Muscle layer of colon (tissue), 2 donors: Measurements from ENCODE around the gene CFH.

ENCODE experiments used
- H3K27ac ChIP-seq: one replicate; pipeline ENCODE4 v1.7.0; 2013; ENCODE audit warnings: low read depth, mild to moderate bottlenecking, low read length, moderate library complexity
- H3K27me3 ChIP-seq, 2 donors: one replicate each; pipeline ENCODE4 v1.7.0; 2013; ENCODE audit warnings: low read length in 2 of 2, mild to moderate bottlenecking in 2 of 2; ENCODE audit not compliant: insufficient read depth in 2 of 2, control insufficient read depth in 1 of 2
- H3K36me3 ChIP-seq: one replicate; pipeline ENCODE4 v1.7.0; 2013; ENCODE audit warnings: mild to moderate bottlenecking, low read length; ENCODE audit not compliant: insufficient read depth
- H3K4me1 ChIP-seq: one replicate; pipeline ENCODE4 v1.7.0; 2013; ENCODE audit warnings: mild to moderate bottlenecking, low read length; ENCODE audit not compliant: insufficient read depth
- H3K4me3 ChIP-seq, 2 donors: one replicate each; pipeline ENCODE4 v1.7.0; 2013; ENCODE audit warnings: low read length in 2 of 2, low read depth in 1 of 2, mild to moderate bottlenecking in 1 of 2, moderate library complexity in 1 of 2
- H3K9ac ChIP-seq: one replicate; pipeline ENCODE4 v1.7.0; 2013; ENCODE audit warnings: low read length
- H3K9me3 ChIP-seq: one replicate; pipeline ENCODE4 v1.7.0; 2013; ENCODE audit warnings: mild to moderate bottlenecking, low read length
- donor health status: abdominal sarcoma.
- donor health status: Adenocarcinoma of cecum.

Gene CFH

DNA sequence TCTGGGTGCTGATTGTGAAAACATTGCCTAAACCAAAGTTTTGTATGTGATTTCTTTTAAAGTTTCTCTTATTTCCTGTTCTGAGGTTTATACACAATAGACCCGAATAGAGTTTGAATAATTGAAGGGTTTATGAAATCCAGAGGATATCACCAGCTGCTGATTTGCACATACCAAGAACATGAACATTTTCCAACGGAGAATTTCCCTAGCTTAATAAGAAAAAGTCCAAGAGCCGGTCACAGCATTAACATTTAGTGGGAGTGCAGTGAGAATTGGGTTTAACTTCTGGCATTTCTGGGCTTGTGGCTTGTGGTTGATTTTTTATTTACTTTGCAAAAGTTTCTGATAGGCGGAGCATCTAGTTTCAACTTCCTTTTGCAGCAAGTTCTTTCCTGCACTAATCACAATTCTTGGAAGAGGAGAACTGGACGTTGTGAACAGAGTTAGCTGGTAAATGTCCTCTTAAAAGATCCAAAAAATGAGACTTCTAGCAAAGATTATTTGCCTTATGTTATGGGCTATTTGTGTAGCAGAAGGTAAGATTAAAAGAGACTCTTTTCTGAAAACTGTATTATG is at the start of gene CFH:
TSS of gene CFH (plus strand) at position 407 of the 579 bp plus-strand sequence. CDS start at position 482, 75 bp downstream.
- Histone ChIP-seq H3K9me3 (no peaks in the 10 kb centered on the region), H3K9ac (no peak within 1 kb of the TSS), H3K27me3 (no peaks in the 10 kb centered on the region), H3K27ac (no peak within 1 kb of the TSS), H3K4me3 (peak within 1 kb of the TSS in 1 of 2 donors; percentile 22), H3K36me3 (no peaks in the 10 kb centered on the region), H3K4me1 (no peaks in the 10 kb centered on the region)

DNA sequence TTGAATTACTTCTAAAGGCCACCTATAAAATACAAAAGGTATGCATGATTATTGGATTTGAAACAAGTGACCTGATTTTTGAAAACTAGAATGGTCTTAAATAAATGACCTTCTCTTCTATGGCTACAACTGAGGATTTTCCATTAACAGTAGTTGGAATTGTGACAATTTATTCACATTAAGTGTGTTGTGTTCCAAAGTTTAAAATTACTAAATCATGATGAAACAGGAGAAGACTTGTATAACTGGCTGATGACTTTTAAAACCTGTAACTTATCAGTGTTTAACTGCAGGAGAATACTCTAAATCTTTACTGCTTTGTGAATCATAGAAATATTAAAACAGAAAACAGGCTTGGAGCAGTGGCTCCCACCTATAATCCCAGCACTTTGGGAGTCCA is 48.2 kb upstream of the CFH start:
- Histone ChIP-seq H3K4me3 (no peak overlapping the region), H3K36me3 (no peaks in the 10 kb centered on the region), H3K27ac (no peak overlapping the region), H3K4me1 (peaks cover 5% of the 10 kb centered on the region), H3K9ac (no peak overlapping the region), H3K9me3 (no peaks in the 10 kb centered on the region), H3K27me3 (no peaks in the 10 kb centered on the region)

DNA sequence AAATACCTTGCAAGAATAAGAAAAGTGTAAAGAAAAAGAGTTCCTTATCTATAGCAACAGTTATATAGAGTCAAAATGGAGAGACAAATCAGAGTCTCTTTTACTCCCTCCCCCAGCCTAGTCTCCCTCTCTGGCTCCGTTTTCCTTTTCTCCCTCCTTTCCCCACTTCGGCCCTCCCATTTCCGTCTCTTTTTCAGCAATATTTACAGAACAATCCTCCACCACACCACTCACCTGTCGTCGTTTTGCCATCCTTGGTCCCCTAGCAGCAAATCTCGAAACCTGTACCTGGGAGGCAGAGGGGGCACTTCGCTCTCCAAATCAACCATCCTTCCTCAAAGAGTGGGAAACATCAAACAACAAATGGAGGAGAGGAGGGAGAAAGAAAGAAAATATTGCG is 43.9 kb upstream of the CFH start:
- Histone ChIP-seq H3K4me1 (peaks cover 5% of the 10 kb centered on the region), H3K9me3 (no peaks in the 10 kb centered on the region), H3K27ac (no peak overlapping the region), H3K36me3 (no peaks in the 10 kb centered on the region), H3K4me3 (peak overlapping the region; percentile 49 to 75), H3K9ac (peak overlapping the region; percentile 38), H3K27me3 (no peaks in the 10 kb centered on the region)

DNA sequence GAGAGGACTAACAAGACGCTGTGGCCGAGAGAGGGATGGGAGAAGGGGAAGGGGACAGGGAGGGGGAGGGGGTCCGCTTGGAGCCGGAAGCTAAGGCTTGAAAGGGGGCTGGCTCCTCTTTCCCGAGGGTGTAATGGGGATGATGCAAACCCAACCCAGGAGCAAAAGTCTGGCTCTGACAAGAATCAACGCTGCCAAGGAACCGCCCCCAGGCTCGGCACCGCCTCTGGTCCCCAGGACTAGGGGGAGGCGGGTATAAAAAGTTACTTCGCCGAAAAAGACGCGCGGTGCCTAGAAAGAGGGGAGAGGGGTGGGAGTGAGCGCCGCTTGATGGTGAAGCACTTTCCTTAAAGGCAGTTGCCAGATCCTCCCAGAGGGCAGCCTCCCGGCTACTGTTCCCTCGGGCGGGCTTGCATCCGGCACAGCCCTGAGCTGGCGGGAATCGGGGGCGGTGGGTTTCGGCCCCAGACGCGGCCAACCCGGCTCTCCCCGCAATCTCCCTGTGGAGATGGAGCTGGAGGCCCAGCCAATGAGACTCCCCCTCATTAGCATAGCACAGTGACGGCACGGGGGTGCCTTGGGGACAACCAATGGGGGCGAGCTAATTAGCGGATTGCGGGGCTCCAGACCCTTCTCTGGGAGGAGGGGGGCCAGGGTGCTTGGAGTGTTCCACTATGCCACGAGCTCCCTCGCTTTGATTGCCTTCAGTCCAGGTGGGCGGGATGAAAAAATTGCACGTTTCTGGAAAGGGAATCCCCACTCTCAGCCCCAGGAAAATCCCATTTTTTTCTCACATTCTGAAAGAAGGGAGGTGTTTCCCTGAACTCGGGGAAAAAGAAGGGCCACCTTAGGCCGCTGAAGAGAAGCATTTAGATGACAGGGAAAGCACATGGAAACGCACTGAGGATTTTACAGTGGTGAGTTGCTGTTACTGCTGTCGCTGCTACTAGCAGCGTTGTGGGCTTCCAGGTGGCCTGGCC is 43.2 kb upstream of the CFH start, which contains the start of gene KCNT2:
TSS of gene KCNT2 (minus strand) at position 51 of the 980 bp plus-strand sequence. CDS start 131 bp downstream, outside the sequence.
- Histone ChIP-seq H3K9me3 (no peaks in the 10 kb centered on the region), H3K27ac (peak within 1 kb of the TSS; percentile 35), H3K9ac (peak within 1 kb of the TSS; percentile 38), H3K27me3 (no peaks in the 10 kb centered on the region), H3K36me3 (no peaks in the 10 kb centered on the region), H3K4me1 (peaks cover 5% of the 10 kb centered on the region), H3K4me3 (peak within 1 kb of the TSS; percentile 49 to 75)

DNA sequence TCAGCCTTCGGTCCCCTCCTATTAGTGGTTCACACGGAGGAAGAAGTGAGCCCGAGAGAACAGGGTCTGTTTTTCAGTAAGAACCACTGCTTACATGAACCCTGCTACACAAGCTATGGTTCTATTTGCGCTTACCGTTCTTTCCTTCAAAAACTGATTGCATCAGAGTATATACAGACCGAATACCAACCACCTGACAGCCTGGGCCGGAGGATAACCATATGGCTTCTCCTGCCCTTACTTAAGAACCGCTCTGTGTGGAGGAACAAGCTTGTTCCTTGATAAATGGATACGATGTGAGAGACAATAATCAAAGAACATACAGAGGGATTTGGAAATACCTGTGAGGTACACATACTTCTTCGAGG is 42.5 kb upstream of the CFH start:
- Histone ChIP-seq H3K27ac (peak overlapping the region; percentile 17), H3K36me3 (no peaks in the 10 kb centered on the region), H3K27me3 (no peaks in the 10 kb centered on the region), H3K9ac (no peak overlapping the region), H3K4me1 (peaks cover 5% of the 10 kb centered on the region), H3K9me3 (no peaks in the 10 kb centered on the region), H3K4me3 (peak overlapping the region in 1 of 2 donors; percentile 75)

DNA sequence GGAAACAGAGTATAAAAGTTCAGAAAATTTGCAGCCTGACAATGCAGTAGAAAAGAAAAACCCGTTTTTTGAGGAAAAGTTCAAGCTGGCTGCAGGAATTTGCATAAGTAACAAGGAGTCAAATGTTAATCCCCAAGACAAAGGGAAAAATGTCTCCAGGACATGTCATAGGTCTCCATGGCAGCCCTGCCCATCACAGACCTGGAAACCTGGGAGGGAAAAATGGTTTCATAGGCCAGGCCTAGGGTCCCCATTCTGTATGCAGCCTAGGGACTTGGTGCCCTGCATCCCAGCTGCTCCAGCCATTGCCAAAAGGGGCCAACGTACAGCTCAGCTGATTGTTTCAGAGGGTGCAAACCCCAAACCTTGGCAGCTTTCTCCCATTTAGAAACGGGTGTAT is 40.0 kb upstream of the CFH start:
- Histone ChIP-seq H3K4me1 (peaks cover 5% of the 10 kb centered on the region), H3K27me3 (no peaks in the 10 kb centered on the region), H3K9me3 (no peaks in the 10 kb centered on the region), H3K9ac (no peak overlapping the region), H3K36me3 (no peaks in the 10 kb centered on the region), H3K4me3 (no peak overlapping the region), H3K27ac (no peak overlapping the region)

DNA sequence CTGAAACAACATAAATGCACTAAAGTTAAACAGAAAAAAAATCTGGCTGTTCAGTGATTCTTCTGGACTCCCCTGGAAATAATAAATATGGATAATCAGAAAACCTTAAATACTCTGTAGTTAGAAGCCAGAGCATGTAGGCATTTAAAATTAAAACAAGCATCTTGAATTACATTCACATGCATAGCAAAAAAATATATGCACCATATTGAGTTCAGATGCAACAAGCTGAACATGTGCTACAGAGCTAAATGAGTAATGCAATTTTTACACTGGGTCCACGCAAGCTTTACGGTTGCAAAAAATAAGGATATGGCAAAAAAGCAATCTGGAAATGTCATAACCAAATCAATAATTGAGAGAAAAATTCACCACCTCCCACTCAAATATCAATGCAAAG is 32.1 kb upstream of the CFH start:
- Histone ChIP-seq H3K4me1 (no peaks in the 10 kb centered on the region), H3K36me3 (no peaks in the 10 kb centered on the region), H3K27ac (no peak overlapping the region), H3K4me3 (no peak overlapping the region), H3K9ac (no peak overlapping the region), H3K27me3 (no peaks in the 10 kb centered on the region), H3K9me3 (no peaks in the 10 kb centered on the region)

DNA sequence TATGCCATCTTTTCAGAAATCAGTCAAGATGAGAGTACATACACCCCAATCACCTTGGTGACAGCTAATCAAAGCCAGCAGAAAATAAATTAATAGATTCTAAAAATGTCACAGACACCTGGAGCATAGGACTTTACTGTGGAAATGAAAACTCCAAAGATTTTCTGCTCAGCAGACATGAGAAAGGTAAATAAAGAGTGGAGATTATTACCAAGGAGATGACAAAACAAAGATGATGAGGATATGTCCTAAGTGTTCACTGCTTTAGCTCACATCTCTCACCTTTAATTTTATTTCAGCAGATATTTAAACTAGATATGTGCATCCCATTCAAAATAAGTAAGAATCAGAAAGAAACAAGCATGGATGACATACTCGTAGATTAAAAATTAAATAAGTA is 28.8 kb upstream of the CFH start:
- Histone ChIP-seq H3K27ac (no peak overlapping the region), H3K36me3 (no peaks in the 10 kb centered on the region), H3K9me3 (no peaks in the 10 kb centered on the region), H3K9ac (no peak overlapping the region), H3K4me1 (no peaks in the 10 kb centered on the region), H3K27me3 (no peaks in the 10 kb centered on the region), H3K4me3 (no peak overlapping the region)

DNA sequence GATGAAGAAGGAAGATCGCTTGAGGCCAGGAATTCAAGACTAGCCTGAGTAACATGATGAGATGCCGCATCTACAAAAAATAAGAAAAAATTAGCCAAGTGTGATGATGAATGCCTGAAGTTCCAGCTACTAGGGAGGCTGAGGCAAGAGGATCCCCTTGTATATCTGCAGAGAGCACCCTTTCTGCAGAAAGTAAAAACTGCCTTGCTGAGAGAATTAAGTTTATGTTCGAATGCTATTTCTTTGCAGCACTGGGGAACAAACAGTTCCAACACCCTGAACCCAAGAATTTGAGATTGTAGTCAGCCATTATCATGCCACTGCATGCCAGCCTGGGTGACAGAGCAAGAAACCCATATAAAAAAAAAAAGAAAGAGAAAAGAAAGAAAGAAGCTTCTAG is 23.0 kb upstream of the CFH start:
- H3K27ac ChIP-seq: no peak overlapping the region
- no peak overlapping the region for H3K9ac ChIP-seq
- no peak overlapping the region for H3K4me3 ChIP-seq
- H3K27me3 ChIP-seq: no peaks in the 10 kb centered on the region
- H3K4me1 ChIP-seq: no peaks in the 10 kb centered on the region
- H3K9me3 ChIP-seq: no peaks in the 10 kb centered on the region
- H3K36me3 ChIP-seq: no peaks in the 10 kb centered on the region

DNA sequence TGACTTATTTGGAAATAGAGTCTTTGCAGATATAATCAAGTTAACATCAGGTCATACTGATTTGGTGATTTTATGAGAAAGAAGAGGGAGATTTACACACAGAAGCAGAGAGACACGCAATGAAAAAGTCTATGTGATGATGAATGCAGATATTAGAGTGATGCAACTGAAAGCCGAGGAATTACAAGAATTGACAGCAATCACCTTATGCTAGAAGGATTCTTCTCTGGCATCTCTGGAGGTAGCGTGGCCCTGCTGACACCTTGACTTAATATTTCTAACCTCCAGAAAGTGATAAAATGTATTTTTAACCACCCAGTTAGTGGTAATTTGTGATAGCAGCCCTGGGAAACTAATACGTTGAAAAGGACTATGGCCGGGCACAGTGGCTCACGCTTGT is 14.2 kb upstream of the CFH start:
- H3K9ac ChIP-seq: no peak overlapping the region
- H3K36me3 ChIP-seq: no peaks in the 10 kb centered on the region
- H3K4me1 ChIP-seq: no peaks in the 10 kb centered on the region
- no peaks in the 10 kb centered on the region for H3K9me3 ChIP-seq
- H3K27me3 ChIP-seq: no peaks in the 10 kb centered on the region
- H3K27ac ChIP-seq: no peak overlapping the region
- H3K4me3 ChIP-seq: no peak overlapping the region

DNA sequence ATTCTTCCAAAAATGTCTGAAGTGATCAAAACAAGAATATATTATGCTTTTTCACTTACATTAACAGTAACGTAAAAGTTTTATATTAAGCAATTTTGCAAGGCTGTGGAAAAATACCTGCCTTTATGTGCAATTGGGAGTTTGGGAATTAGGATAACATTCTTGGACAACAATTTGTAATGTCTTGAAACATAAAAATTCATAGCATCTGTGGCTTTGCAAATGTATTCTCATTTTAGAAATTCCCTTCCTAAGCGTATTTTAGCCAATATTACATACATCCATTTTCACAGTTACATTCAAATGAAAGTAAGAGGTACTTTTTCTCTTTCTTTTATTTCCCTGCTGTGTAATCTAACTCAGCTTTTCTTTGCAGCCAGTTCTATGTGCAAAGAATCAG is 13.4 kb upstream of the CFH start:
- Histone ChIP-seq H3K4me3 (no peak overlapping the region), H3K4me1 (no peaks in the 10 kb centered on the region), H3K27me3 (no peaks in the 10 kb centered on the region), H3K9ac (no peak overlapping the region), H3K9me3 (no peaks in the 10 kb centered on the region), H3K36me3 (no peaks in the 10 kb centered on the region), H3K27ac (no peak overlapping the region)
